Esophagus muscularis mucosa (tissue), 4 donors: ENCODE data around the gene HFE.

Source experiments
- EP300 ChIP-seq: sonication (generic); formaldehyde crosslinking; IDR thresholded peaks from one replicate; pipeline ENCODE4 v1.6.1; 2017; ENCODE audit warnings: antibody characterized with exemption
- POLR2A ChIP-seq: fragments of 450-650 bp; IDR thresholded peaks from one replicate; pipeline ENCODE4 v1.6.1; 2017; ENCODE audit warnings: antibody characterized with exemption, moderate library complexity, mild to moderate bottlenecking, low read depth
- POLR2AphosphoS5 ChIP-seq, 2 donors: sonication (generic); formaldehyde crosslinking; IDR thresholded peaks; one replicate each; pipeline ENCODE4 v1.6.1; 2017; ENCODE audit warnings: antibody characterized with exemption in 2 of 2
- TF ChIP-seq, protein P1 (sequence below), 3 experiments: fragments of 200-600 bp in 2 of 3; fragments of 450-650 bp in 1 of 3; sonication (generic) in 2 of 3; IDR thresholded peaks; one replicate each; pipeline ENCODE4 v1.5.1; 2017 to 2019; ENCODE audit warnings: antibody characterized with exemption in 3 of 3, mild to moderate bottlenecking in 2 of 3, moderate library complexity in 1 of 3

DNA sequence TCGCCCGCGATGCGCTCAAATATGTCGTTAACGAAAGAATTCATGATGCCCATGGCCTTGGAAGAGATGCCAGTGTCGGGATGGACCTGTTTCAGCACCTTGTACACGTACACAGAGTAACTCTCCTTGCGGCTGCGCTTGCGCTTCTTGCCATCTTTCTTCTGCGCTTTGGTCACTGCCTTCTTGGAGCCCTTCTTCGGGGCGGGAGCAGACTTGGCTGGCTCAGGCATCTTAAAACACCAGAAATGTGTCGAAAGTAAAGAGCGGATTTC, 36.4 kb downstream of the HFE start:
- TF ChIP-seq, protein P1, sequence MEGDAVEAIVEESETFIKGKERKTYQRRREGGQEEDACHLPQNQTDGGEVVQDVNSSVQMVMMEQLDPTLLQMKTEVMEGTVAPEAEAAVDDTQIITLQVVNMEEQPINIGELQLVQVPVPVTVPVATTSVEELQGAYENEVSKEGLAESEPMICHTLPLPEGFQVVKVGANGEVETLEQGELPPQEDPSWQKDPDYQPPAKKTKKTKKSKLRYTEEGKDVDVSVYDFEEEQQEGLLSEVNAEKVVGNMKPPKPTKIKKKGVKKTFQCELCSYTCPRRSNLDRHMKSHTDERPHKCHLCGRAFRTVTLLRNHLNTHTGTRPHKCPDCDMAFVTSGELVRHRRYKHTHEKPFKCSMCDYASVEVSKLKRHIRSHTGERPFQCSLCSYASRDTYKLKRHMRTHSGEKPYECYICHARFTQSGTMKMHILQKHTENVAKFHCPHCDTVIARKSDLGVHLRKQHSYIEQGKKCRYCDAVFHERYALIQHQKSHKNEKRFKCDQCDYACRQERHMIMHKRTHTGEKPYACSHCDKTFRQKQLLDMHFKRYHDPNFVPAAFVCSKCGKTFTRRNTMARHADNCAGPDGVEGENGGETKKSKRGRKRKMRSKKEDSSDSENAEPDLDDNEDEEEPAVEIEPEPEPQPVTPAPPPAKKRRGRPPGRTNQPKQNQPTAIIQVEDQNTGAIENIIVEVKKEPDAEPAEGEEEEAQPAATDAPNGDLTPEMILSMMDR (IDR thresholded peaks at IDR 0.05): no peak
- TF ChIP-seq POLR2A (peak; percentile 43), EP300 (no peak), POLR2AphosphoS5 (IDR thresholded peaks at IDR 0.05) (peak in 1 of 2 donors; percentile 87)
